KMS-11 (cell line): Measurements from ENCODE around the gene ATF6B.

ENCODE experiments used
- H2AFZ ChIP-seq: fragments of 200-600 bp; sonication (generic); 2 replicates; pipeline ENCODE4 v1.6.1; 2016; ENCODE audit warnings: antibody characterized with exemption, mixed run types, low read depth
- H3K27ac ChIP-seq: fragments of 200-600 bp; sonication (generic); 2 replicates; pipeline ENCODE4 v1.6.1; 2016; ENCODE audit warnings: mild to moderate bottlenecking, mixed run types
- H3K27me3 ChIP-seq: fragments of 200-600 bp; sonication (generic); 2 replicates; pipeline ENCODE4 v1.6.1; 2017; ENCODE audit warnings: mild to moderate bottlenecking, low read depth, mixed run types, moderate library complexity; ENCODE audit not compliant: insufficient read depth
- H3K36me3 ChIP-seq: fragments of 200-600 bp; sonication (generic); 2 replicates; pipeline ENCODE4 v1.6.1; 2017; ENCODE audit warnings: mild to moderate bottlenecking, mixed run types; ENCODE audit not compliant: insufficient read depth
- H3K4me1 ChIP-seq: fragments of 200-600 bp; sonication (generic); 2 replicates; pipeline ENCODE4 v1.6.1; 2016; ENCODE audit warnings: mild to moderate bottlenecking, low read depth, mixed run types; ENCODE audit not compliant: poor library complexity, severe bottlenecking
- H3K4me2 ChIP-seq: fragments of 200-600 bp; sonication (generic); 2 replicates; pipeline ENCODE4 v1.7.0; 2016; ENCODE audit warnings: mild to moderate bottlenecking, mixed run types
- H3K4me3 ChIP-seq: fragments of 200-600 bp; sonication (generic); IDR thresholded peaks from 2 replicates; pipeline ENCODE4 v1.6.1; 2017; ENCODE audit warnings: low read depth, low read length, mixed read lengths; ENCODE audit not compliant: insufficient read depth
- H3K79me2 ChIP-seq: fragments of 200-600 bp; sonication (generic); 2 replicates; pipeline ENCODE4 v1.6.1; 2016; ENCODE audit warnings: low read depth, mixed run types; ENCODE audit not compliant: insufficient read depth
- H3K9ac ChIP-seq: fragments of 200-600 bp; sonication (generic); 2 replicates; pipeline ENCODE4 v1.6.1; 2016; ENCODE audit warnings: mild to moderate bottlenecking, mixed run types
- H4K20me1 ChIP-seq: fragments of 200-600 bp; sonication (generic); 2 replicates; pipeline ENCODE4 v1.6.1; 2016; ENCODE audit warnings: mild to moderate bottlenecking, mixed run types; ENCODE audit not compliant: insufficient read depth
- TF ChIP-seq, protein P1 (sequence below): fragments of 200-600 bp; sonication (generic); conservative IDR thresholded peaks from 2 replicates; pipeline ENCODE4 v1.6.1; 2017; ENCODE audit warnings: low read depth, mild to moderate bottlenecking, antibody characterized with exemption, low read length, moderate library complexity, mixed read lengths

Gene ATF6B

DNA sequence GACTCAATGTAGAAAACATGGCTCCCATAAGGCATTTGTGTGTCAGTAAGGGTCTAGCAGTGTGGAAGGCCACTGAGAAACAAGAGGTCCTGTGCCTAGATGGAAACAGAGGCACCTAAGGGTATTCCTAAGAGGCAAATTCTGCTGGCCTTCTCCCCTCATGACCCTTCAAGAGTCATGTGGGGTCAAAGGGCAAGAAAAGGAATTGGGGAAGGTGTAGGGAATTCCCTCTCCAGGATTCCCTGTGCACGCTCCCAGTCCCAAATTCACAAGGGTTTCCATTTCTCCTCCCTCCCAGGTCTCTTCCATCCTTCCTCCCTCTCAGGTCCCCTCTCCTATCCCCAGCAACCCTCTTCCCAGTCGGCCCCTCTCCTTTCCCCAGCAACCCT lies 47.3 kb upstream of the ATF6B start:
- Histone ChIP-seq H3K36me3 (no peaks in the 10 kb centered on the region), H2AFZ (peak overlapping the region; percentile 75; the same call in 1 of the 2 replicates), H3K9ac (peak overlapping the region; percentile 68), H3K27me3 (no peaks in the 10 kb centered on the region), H4K20me1 (no peaks in the 10 kb centered on the region), H3K4me3 (no peak overlapping the region), H3K4me1 (peaks cover 21% of the 10 kb centered on the region), H3K27ac (no peak overlapping the region), H3K4me2 (peak overlapping the region; percentile 76), H3K79me2 (no peaks in the 10 kb centered on the region)
- TF ChIP-seq, protein P1, sequence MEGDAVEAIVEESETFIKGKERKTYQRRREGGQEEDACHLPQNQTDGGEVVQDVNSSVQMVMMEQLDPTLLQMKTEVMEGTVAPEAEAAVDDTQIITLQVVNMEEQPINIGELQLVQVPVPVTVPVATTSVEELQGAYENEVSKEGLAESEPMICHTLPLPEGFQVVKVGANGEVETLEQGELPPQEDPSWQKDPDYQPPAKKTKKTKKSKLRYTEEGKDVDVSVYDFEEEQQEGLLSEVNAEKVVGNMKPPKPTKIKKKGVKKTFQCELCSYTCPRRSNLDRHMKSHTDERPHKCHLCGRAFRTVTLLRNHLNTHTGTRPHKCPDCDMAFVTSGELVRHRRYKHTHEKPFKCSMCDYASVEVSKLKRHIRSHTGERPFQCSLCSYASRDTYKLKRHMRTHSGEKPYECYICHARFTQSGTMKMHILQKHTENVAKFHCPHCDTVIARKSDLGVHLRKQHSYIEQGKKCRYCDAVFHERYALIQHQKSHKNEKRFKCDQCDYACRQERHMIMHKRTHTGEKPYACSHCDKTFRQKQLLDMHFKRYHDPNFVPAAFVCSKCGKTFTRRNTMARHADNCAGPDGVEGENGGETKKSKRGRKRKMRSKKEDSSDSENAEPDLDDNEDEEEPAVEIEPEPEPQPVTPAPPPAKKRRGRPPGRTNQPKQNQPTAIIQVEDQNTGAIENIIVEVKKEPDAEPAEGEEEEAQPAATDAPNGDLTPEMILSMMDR: no peak

DNA sequence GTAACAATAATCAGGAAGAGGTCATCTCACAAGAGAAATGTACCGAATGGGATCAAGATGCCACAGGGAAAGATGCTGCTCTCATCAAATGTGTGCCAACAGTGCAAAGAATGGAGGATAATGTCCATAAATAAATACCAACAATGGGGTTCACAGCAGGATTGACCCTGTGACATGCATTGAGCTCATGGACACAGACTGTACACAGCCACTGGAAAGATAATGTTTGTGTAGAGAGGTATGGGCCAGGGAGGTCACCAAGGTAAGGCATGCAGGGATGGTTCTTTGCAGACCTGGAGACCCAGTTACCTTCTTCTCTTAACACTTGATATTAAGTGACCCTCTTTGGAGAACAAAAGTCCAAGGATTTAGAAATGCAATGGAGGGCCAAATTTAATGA lies 46.4 kb upstream of the ATF6B start:
- H3K9ac ChIP-seq: no peak overlapping the region
- no peaks in the 10 kb centered on the region for H3K79me2 ChIP-seq

DNA sequence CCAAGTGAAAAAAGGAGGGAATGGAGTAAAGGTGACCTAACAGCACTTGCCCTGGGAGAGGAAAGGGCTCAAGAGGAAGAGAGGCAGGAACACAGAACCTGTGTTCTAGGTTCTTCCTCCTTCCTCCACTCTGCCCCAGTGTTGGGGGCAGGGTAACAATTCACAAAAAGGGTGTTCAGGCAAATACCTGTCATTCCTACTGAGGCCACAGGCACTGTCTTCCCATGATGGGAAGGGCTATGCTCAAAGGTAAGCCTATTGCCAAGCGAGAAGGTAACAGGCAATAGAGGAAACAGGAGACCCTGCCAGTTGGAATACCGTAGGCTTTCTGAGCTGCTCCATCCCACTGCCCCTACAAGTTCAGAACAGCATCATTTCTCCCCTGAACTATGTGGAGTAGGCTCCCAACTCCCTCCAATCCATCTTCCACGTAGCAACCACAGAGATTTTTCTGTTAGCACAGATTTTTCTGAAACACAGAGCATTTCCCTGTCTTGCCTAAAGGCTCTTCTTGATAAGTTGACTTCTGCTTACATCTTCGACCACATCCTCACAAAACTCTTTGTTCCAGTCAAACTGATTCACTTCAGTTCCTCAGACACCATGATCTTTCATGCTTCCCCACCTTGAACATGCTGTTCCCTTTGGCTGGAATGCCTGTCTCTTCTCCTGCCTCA lies 45.1 kb upstream of the ATF6B start:
- Histone ChIP-seq H3K27ac (no peak overlapping the region), H3K4me3 (no peak overlapping the region), H3K4me1 (peaks cover 15% of the 10 kb centered on the region), H3K36me3 (no peaks in the 10 kb centered on the region), H3K9ac (no peak overlapping the region), H3K79me2 (no peaks in the 10 kb centered on the region), H4K20me1 (no peaks in the 10 kb centered on the region), H2AFZ (no peak overlapping the region), H3K4me2 (no peak overlapping the region), H3K27me3 (no peaks in the 10 kb centered on the region)
- TF ChIP-seq, protein P1: no peak

More for the DNA sequence above, 46.4 kb upstream of the ATF6B start:
- no peaks in the 10 kb centered on the region for H4K20me1 ChIP-seq
- peaks cover 20% of the 10 kb centered on the region for H3K4me1 ChIP-seq
- H3K27me3 ChIP-seq: no peaks in the 10 kb centered on the region
- TF ChIP-seq, protein P1: no peak
- H2AFZ ChIP-seq: no peak overlapping the region
- H3K36me3 ChIP-seq: no peaks in the 10 kb centered on the region
- no peak overlapping the region for H3K4me3 ChIP-seq
- peak overlapping the region; percentile 76; the same call in 1 of the 2 replicates for H3K4me2 ChIP-seq
- H3K27ac ChIP-seq: no peak overlapping the region

DNA sequence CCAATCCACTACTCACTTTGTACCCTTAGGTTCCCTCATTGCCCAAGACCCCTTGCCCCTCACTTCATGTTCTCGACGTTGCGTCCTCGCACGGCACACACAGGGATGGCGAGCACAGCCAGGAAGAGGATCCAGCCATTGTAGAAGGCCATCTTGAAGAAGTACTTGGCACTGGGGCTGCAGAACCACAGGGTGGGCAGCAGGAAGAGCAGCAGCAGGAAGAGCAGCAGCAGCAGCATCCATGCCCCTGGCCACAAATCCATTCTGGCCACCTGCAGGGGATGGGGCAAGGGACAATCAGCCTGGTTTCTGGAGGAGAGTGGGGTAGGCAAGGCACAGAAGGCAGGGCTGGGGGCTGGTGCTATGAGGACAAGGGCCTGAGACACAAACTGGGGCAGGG lies 43.2 kb upstream of the ATF6B start:
- Histone ChIP-seq H3K79me2 (no peaks in the 10 kb centered on the region), H3K36me3 (no peaks in the 10 kb centered on the region)

More for the DNA sequence above, 43.2 kb upstream of the ATF6B start:
- Histone ChIP-seq H3K4me2 (no peak overlapping the region), H3K27ac (no peak overlapping the region), H3K4me1 (peaks cover 6% of the 10 kb centered on the region), H3K4me3 (no peak overlapping the region), H3K9ac (no peak overlapping the region), H4K20me1 (no peaks in the 10 kb centered on the region), H3K27me3 (no peaks in the 10 kb centered on the region), H2AFZ (no peak overlapping the region)
- TF ChIP-seq, protein P1: no peak
